Activated CD8-positive, alpha-beta memory T cell treated with anti-CD3 and anti-CD28 coated beads for 4 hours (primary cell): ENCODE data around the gene MFRP.

Experiments
- DNase-seq, 2 donors: peaks; one replicate each; pipeline ENCODE4 v3.0.0-alpha.2; 2020; ENCODE audit warnings: low read depth in 2 of 2

The MFRP gene

DNA sequence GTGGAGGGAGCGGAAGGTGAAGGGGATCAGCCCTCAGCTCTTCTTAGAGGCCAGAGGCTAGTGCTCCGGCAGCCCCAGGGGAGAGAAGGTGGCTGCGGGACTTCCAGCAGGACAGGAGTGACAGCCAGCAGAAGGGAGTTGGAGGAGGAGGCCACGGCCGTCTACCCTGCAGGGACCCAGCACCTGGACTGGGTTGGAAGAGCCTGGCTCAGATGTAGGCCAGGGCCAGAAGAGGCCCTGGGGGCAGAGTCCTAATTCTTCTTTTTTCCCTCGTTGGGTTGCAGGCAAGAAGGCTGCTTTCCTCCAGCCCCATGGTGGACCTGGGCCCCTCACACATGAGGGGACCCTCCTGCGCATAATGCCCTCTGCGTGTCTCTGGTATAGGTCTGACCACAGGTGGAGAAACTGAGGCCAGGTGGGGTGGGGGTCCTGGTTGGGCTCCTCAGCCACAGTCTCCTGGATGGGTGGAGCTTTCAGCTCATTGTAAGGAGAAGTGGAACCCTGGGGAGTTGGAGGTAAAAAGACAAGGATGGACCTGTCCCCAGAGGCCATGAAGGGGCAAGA lies 27.3 kb downstream of the MFRP start:
- DNase-seq, result no peak

DNA sequence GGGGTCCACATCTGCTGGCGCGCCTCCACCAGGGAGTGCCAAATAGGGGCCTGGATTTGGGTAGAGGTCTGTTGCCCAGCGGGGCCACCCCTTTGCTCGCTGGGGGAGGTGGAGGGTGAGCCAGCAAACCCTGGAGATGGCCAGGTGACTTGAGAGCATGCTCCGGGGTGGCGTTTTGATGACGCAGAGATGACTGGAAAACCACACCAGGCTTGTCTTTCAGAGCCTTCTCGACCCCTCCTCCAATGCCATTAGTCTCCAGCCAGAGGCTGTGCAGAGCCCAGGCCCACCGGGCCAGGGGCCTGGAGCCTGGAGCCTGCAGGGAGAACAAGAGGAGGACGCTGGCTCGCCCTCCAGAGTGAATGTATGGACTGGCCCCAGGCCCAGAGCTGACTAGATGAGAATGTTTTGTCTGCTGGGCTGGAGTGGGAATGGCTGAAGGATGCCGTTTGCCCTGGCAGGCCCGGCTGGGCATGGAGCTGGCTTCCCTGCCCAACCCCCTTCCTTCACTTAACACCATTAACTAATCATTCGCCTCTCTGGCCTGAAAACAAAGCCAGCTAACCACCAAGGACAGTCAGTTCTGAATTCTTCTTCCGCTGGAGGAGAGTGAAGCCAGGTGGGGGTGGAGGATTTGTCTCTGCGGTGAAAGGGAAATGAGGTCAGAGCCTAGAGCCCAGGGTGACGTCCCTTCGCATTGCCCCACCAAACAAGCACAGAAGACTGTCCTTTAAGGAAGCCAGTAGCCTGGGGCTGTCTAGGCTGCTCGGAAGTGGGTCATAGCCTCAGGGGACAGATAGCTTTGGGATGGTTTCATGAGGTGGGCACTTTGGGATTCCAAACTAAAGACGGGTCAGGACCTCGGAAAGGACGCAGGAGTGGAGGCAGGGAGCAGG lies 28.0 kb downstream of the MFRP start:
- no peak for DNase-seq

DNA sequence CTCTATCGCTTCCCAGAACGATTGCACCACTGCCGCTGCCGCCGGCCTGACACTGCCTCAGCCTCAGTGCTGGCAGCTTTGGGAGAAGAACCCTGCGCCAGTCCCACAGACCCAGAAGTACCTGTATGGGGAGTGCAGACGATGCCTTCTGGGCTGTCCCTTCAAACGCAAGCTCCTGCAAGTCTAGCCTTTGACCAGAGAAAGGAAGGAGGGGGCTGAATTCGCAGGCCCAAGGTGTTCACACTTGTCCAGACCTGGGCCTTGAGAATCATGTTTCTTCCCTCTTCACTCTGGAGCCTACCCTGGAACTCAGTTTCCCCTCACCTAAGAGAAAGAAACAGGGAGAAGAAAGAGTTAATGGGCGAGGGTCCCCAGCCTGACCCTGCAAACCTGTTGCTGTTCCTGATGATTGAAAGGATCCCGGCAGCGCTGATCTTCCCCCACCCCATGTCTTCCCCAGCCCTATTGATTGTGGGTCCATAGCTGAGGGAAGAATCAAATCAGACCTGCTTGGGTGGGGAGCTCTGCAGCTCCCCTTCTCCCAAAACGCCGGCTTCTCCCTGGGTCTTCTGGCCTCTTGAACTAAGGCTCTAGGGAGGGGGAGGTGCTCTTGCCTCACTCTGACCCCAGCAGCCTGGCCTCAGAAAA lies 28.8 kb downstream of the MFRP start:
- no peak for DNase-seq

DNA sequence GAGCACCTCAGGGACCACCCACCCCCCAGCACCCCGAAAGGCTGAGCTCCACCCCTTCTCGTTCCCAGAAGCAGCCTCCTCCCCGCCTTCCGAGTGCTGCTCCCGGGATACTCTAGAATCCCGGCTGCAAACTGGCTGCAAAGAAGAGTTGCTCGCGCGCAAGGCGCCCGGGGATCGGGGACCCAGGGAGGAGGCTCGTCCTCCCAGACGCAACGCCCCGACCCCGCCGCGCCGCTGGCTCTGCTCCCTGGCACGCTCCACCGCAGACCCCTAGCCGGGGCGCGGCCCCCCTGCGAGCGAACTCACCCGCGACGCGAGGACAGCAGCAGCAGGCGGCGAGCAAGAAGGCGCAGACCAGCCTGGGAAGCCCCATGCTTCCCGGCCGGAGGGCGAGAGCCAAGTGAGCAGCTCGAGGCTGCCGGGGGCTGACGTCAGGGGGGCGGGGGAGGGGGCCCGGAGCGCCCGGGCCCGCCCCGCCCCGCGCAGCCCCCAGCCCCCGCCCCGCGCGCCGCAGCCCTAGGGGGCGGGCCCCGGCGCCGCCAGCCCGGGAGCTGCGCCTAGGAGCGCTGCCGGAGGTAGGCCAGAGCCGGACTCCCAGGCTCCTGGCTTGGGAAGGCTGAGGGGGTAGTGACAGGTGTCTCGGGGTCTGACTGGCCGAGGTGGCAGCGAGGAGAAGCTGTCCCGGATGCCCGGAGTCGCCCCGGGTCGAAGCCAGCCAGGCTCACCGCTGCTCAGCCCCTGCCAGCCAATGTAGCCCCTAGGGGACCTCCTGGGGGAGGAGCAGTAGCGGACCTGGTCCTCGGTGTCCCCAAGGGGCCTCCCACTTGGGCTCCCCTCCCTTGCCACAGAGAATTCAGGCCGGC lies 29.5 kb downstream of the MFRP start, which contains the start of gene MCAM:
MCAM (minus strand) TSS at position 402 of the 863 bp plus-strand sequence; CDS start at position 373, 29 bp downstream.
- no peak for DNase-seq

DNA sequence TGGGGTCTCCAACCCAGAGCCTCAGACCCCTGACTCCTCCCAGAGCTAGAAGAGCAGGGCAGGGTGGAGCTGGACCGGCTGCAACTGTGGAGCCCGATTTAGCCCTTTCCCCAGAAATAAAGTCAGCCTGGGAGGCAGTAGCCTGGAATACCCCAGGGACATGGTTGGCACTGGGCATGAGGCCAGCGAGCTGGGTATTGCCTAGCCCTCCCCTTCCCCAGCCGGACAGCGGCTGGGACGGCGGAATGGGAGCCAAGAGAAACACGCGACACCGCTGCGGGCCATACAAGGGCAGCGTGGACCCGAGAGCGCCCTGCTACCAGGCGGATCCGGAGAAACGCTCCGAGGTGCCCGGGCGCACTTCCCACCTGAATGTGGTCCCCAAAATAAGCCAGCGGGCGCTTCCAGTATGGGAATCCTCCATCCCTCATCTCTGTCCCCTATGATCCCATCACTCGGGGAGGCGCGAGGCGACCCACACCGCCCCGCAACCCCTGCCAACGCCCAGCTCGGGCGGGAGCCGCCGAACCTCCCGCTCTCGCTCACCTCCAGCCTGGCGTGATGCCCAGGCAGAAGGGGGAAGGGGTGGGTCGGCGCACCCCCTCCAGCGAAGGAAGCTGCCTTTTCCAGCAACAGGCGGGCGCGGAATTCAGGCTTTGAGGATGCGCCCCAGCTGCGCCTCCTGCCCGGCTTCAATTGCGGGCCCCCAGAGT lies 30.3 kb downstream of the MFRP start:
- no peak for DNase-seq

DNA sequence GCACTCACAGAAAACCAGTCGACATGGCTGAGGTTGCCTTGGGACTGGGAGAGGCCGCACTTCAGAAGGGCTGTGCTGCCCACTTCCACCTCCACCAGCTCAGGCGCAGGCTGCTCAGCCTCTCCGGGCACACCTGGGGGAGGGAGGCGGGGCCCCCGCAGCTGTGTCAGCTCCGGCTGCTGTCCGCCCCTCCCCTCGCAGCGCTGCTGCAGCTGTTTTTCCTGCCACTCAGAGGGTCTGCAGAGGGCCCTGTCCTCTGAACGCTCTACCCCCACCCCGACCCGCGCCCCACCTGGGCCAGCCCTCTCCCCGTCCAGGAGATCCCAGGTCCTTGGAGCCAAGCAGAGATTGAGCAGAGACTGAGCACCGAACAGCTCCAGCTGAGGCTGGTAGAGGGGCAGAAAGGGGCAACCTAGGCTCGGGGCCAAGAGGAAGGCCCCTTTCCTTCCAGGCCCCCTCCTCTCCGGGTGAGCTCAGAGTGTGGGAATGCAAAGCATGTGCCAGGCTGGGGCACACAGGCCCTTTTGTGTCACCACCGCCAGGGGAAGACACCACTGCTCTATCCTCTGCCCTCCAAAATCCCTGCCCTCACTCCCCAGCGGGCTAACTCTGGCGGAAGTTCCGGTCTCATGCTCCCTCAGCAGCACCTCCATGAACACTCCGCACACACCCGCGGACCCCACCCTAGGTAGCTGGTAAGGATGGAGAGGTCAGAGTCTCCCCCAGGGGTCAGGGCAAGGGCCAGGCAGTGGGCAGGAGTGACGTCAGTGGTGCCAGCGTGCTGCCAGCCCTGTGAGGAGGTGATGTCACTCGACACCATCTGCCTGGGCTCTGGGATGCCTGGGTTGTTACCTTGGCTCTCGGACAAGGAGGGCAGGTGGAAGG lies 31.1 kb downstream of the MFRP start:
- peak in 1 of 2 donors; percentile 30 for DNase-seq

DNA sequence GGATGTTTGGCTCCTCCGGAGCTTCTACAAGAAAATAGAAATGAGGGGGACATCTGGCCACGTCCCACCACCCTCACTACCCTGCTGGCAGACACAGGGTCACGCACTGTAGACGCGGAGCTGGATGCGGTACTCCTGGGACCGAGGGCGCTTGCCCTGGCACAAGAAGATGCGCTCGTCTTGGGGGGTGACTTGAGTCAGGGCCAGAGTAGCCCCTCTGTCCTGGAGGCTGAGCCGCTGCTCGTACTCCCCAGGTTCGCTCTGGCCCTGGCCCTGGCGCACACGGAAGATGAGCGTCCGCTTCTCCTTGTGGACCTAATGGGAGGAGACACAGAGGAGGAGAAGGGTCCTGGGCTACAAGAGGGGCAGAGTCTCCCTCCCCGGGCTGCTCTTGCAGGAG lies 31.8 kb downstream of the MFRP start:
- DNase-seq, result no peak

DNA sequence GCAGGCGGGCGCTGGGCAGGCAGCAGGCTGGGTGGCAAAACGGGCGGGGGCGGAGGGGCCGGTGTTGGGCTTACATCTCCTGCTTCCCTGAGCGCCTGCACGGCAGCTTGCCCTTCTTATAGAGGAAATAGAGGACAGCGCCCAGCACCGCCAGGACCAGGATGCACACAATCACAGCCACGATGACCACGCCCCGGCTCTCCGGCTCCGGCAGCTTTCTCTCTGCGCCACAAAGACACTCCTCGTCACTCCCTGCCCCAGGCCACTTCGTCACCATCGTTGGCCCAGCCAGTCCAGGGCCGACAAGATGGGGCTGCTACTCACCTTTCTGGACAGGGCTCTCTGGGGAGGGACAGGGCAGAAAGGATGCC lies 35.8 kb downstream of the MFRP start:
- no peak for DNase-seq

DNA sequence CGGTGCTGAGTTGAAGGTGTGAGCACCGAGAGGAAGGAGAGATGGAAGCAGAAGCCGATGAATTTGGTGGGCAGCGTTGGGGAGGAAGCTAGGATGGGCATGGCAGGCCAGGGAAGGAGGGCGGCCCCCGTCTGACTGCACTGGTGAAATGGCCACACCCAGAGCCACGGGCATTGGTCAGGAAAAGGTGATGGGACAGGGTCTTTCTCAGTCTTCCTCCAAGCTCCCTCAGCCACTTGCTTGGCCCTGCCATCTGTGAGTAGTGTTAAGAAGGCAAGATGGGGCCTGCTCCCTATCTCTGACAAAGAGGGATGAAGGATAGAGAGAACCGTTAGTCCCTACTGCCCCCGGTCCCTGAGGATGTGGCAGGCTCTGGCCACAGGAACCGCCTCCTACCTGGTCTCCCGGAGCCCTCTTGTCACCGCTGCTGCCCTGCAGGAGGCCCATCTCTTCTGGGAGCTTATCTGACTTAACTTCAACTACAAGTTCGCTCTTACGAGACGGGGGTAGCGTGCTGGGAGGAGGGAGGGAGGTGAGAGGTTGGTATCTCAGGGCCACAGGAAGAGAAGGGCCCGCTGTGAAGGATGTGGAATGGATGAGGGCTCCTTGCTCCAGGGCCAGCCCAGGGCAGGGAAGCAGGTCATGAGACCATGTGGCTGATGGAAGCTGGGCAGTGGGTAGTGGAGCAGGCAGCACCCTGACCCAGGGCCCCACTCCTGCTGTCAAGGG lies 36.4 kb downstream of the MFRP start:
- no peak for DNase-seq

DNA sequence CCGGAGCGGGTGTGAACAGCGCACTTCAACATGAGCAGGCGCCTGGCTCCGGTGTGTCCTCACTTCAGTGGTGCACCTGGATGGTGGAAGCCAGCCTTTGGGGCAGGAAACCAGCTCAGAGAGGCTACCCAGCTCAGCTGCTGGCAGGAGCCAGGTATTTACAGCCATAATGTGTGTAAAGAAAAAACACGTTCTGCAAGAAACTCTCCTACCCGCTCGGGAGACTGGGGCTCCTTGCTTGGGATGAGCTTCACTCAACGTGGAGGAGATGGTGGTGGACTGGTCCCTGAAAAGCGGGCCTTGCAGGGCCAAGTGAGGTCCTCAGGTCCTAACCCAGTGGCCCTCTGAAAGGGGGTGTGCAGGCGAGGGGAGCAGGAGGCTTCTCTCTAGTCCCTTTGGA lies 37.1 kb downstream of the MFRP start:
- no peak for DNase-seq

DNA sequence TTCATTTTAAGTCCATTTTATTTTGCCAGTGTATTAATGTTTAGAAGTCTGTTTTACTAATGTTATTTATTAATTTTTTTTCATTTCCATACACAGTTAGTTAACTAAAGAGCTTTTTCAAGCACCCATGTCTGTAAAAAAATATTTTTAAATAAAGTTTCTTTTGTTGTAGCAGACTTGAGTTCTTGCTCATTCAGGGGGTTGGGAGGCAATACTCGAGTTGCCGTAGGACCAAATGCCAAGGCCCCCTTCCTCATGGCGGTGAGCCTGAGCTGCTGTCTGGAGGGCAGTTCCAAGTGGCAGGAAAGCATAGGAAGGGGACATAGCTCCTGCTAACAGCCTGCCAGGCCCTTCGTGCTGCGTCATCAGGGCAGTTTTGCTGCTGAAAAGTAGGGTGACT lies 38.5 kb downstream of the MFRP start:
- DNase-seq, result no peak

DNA sequence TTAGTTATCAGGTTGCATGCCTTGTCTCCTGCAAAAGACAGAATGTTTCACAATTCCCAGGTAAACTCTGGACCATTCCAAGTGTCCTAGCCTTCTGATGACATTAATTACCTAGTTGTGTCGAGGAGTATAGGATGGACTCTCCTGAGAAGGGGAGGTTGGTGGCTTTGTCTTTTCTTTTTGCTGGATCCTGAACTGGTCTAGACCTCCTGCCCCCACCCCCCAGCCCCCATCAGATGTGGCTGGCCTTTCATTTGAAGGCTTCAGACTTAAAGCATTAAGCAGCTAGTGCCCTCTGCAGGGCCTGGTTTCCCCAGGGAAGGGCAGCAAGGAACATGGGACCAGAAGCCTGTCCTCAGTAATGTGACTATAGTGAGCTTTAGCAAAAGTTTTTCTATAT lies 39.3 kb downstream of the MFRP start:
- no peak for DNase-seq

DNA sequence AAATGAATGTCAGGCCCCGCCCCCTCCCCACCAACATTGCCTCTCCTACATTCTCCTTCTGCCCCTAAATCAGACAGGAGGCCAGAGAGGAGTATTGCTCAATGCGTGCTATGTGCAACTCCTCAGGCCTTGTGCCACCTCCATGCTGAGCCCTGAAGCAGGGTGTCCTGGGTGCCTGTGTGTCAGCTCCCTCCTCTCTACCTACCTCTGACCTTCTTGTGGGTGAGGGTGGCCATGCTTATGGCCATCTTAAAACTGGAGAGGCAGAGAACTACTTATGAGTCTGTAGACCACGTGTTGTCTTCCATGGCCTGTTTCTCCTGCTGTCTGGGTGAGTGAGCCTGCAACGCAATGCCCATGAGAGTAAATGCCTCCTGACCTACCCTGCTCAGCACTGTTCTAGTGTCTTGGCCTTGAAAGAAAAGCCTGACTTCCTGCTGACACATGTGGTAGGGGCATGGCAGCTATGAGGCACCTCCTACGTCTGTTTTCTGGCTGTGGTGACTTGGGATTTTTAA lies 40.1 kb downstream of the MFRP start:
- no peak for DNase-seq

DNA sequence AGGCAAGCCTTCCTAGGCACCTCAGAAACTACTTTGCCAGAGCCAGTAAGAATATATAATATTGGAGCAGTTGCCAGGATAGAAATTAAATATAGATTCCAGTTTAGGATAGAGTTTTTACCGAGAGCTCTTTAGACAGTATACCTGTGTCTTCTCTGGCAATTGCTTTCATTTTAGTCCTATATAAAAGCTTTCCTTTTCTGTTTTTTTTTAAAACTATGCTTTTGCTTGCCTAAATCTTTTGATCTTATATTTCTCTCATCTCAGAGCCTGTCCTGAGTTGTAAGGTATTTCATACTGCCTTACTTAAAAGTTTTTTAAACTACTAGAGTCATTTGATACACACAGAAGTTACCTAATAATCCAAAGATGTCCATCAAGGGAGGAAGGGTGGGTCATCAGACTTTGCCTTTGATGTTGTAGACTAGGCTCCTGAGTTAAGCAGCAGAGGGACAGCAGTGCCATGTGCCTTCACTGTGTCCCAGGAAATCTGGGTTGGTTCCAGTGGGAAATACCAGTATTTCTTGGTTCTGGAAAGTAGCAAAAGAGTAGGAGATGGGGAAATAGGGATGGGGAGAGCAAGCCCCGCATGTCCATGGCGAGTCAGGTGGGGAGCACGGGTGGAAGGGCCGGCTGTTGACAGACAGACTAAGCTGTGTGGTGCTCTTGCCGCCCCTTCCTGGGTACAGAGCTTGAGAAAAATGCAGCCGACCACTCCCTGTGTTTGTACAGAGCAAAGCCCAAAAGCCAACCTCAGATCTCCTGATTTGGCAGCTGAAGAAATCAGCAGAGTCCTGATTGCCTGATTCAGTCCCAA lies 40.7 kb downstream of the MFRP start:
- DNase-seq, result no peak

DNA sequence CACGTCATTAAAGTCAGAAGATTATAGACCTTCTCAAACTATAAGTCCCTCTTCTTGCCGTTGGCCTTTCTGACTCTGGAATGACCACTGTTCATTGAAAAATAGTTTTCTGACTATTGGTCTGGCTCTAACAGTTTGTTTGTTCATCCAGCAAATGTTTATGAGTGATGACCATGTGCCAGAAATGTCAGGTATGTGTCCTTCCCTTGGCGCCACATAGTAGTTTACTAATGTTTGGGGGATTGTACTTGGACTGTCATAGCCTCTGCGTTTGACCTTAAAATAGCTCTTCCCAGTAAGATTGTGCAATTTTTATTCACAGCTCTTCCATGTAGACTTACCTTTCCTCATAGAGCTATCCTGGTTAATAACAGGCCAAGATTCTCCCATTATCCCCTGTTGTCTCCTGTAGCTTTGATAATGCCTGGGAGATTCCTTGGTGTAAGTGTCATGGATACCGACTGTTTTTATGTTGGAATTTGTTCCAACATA lies 43.2 kb downstream of the MFRP start:
- no peak for DNase-seq

DNA sequence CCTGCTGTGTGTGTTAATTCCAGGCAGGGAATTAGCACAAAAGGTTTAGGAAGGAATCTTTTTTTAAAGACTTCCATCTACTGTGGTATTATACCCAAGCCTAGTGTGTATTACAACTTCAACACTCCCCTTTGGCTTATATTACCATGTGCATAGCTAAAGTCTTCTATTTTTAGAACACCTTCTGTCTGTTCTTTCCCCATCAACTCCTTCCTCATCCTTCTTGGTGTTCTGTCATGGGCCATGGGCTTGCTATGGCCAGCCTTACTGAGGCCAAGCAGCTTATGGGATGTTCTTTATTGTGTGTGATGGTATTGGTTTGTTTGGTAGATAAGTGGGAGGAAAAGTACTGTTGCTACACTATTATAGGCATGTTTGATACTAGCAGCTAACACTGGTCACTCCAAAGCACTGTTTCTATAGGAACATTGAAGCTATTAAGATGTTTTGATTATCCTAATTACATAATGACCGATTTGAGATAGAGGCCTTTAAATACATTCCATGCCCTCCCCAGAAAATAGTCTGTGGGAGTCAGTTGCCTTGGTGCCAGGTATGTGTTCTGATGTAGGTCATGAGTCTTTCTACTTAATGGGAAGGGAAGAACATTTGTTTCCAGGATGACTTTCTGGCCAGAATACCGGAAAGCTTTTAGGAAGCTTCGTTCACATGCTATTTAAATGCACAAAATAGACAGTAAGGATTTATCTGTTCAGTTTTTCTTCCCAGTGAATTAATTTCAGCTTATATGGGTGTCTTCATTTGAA lies 46.1 kb downstream of the MFRP start:
- no peak for DNase-seq

DNA sequence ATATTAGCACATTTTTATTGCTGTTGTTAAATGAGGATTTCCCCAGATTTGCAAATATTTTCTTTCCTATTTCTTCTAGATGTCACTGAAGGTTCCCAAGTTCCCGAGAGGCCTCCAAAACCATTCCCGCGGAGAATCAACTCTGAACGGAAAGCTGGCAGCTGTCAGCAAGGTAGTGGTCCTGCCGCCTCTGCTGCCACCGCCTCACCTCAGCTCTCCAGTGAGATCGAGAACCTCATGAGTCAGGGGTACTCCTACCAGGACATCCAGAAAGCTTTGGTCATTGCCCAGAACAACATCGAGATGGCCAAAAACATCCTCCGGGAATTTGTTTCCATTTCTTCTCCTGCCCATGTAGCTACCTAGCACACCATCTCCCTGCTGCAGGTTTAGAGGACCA lies 47.1 kb downstream of the MFRP start:
- no peak for DNase-seq

DNA sequence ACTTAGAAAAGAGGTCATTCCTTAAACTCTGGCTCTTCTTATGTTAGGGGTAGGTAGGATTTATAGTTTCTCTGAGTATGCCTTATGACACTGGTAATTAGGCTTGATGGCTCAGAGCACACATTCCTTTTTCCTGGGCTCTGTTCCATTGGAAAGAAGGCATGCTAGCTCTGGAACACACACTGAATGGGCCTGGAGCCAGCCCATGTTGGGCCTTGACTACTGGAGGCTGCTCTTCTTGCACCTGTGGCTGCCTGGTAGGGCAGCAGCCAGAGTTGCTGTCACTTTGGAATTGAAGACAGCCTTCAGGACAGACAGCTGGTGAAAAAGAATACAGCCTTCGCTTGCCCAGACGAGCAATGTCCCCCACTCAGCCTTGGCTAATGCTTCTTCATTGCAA lies 47.8 kb downstream of the MFRP start:
- no peak for DNase-seq
